CD4-positive, alpha-beta T cell treated with Interleukin-4 for 4 hours (primary cell): ENCODE data around the gene CFAP69.
"Not testable (repeated sequence)": the region's sequence is repeated elsewhere in the genome, so short reads cannot be mapped to it uniquely, and the experiment has no call there.

Experiments
- DNase-seq: peaks from one replicate; pipeline ENCODE4 v3.0.0-alpha.2; 2020

CFAP69 gene

DNA sequence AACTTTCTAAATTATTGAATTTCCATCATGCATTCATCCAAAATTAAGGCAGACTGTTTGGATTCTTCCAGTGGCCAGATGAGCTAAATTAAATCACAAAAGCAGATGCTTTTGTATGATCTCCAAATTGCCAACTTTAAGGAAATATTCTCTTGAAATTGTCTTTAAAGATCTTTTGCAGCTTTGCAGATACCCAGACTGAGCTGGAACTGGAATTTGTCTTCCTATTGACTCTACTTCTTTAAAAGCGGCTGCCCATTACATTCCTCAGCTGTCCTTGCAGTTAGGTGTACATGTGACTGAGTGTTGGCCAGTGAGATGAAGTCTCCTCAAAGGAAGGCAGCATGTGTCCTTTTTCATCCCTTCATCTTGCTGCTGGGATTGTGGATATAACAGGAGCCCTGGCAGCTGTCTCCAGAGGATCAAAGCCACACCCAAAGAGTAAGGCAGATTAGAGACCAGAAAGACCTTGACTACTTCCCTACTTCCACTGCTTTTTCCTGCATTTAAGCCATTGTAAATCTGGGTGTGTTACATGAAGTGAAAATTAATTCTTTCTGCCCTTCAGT lies 8.2 kb upstream of the CFAP69 start:
- DNase-seq, result no peak

DNA sequence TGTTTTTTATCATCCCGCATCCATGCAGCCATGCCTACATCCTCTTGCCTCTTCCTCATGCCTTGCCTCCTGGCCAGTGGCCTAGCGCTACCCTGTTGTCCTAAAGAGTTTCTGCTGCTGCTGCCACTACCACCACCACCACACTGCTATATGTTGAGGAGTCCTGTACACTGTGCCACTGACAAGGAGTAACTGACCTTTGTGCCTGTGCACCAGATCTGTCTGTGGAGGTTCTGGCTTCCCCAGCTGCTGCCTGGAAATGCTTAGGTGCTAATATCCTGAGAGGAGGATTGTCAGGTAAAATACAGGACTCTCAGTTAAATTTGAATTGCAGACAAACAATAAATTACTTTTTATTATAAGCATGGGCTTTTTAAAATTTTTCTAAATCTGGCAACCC lies 7.0 kb upstream of the CFAP69 start:
- no peak for DNase-seq

DNA sequence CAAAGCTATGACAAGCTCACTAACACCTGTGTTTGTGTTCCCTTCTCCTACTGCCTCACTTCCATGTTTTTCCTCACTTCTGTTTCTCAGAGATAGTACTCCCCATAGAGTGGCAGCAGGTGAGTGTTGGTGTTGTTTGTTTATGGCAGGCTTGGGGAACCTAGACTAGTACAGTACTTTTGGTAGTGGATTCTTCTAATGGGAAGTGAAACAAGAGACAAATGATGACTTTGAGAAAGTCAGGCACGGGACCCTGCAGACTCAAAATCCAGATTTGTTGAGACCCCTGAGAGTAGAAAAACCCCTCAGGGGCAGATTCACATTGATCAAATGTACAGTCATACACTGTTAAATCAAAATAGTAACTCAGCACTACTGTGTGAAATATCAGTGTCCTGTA lies 6.4 kb upstream of the CFAP69 start:
- no peak for DNase-seq

DNA sequence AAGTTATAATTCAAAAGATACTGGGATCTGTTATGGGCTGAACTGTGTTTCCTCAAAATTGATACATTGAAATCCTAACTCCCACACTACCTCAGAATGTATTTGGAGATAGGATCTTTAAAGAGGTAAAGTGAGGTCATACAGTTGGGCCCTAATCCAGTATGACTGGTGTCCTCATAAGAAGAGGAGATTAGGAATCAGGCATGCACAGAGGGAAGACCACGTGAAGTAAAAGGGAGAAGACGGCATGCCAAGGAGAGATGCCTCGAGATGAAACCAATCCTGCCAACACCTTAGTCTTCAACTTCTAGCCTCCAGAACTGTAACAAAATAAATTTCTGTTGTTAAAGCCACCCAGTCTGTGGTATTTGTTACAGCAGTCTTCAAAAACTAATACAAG lies 5.9 kb upstream of the CFAP69 start:
- no peak for DNase-seq

DNA sequence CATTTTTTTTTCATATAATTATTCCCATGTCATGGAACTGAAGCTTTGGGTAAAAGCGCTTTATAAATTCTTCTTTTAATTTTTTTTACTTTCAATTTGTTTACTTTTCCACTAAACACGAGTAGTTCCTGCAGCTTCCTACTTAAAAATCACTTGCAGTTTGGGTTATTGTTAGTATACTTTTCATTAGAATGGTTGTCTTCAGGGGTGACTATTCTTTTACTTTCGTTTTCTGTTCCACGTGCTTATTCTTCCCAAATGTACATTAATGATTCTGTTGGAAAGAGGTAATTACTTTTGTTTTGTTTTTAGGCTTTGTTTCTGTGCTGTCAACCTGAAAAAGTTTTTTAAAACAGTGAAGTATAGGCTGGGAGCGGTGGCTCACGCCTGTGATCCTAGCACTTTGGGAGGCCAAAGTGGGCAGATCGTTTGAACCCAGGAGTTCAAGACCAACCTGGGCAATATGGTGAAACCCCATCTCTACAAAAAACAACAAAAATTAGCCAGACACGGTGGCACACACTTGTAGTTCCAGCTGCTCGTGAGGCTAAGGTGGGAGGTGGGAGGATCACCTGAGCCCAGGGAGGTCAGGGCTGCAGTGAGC lies 5.2 kb upstream of the CFAP69 start:
- no peak for DNase-seq

DNA sequence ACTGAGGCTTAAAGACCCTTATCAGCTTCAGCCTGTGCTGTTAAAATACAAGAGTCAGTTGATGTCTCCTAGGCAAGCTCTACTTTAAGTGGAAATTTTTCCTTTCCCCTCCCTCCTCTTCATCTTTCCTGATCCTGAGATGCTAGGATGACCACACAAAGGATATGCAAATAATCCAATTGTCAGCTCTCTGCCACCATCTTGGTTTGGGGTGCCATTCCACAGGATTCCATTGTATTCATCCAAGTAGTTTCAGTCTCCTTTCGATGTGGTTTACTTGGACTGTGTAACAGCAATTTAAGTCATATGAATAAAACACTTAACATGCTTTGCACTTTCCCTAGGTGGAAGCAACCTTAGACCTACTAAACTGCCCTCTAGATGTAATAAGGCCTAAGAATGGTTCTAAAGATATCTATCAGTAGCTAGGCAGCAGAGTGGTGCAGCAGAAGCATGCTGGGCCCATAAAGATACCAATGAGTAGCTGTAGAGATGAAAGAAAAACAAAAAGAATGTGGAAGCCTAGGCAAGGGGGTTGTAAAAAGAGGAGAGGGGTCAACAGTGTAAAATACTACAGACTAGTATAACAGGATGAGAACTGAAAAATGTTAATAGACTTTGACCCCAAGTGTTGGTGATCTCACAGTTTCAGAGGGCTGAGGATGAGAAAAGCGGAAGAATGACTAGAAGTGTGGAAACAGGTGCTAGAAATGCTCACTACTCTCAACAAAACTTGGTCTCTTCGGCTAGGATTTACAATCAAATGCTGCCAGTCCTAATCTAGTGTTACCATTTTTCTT lies 2.4 kb upstream of the CFAP69 start:
- no peak for DNase-seq

DNA sequence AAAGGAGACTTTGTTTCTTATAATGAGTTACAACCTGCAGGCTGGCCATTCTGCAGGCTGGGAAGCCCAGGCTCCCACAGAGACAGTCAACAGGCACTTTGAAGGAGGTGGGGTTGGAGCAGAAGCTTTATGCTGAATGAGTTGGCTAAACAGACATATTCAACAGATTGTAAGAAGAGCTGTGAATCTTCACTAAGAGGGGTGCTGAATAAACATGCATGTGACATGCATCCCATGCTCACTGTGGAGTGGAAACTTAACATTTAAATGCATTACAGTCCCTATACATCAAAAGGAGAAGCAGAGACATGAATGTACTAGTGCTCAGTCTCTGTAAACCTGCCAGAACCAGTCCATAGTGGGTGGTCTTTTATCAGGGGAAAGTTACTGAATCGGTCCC lies 1.4 kb upstream of the CFAP69 start:
- no peak for DNase-seq

DNA sequence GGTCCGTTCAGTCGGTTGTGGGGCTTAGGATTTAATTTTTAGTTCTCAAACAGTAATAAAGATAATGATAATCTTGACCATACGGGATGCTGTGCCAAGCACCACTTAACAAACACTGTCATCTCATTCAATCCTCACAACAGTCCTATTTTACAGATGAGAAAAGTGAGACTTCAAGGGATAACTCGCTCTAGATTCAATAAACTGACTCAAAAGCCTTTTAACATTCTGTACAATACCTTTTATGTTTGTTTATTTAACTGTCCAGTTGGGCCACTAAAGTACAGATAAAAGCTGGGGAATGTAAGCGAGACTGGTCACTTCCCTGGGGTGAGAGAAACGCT lies 437 bp upstream of the CFAP69 start:
- DNase-seq, result no peak

DNA sequence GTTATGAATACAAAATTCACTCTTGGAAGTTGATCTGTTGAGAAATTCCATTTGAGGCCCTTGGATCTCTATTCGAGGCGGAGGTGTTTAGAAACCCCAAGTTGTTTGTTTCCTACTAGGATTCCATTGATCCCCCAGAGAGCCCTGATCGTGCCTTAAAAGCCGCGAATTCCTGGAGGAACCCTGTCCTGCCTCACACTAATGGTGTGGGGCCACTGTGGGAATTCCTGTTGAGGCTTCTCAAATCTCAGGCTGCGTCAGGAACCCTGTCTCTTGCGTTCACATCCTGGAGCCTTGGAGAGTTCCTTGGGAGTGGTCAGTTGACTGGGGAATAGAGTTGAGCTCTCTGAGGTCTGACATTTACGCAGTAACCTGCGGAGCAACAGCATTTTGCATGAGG lies 1.2 kb downstream of the CFAP69 start:
- no peak for DNase-seq

DNA sequence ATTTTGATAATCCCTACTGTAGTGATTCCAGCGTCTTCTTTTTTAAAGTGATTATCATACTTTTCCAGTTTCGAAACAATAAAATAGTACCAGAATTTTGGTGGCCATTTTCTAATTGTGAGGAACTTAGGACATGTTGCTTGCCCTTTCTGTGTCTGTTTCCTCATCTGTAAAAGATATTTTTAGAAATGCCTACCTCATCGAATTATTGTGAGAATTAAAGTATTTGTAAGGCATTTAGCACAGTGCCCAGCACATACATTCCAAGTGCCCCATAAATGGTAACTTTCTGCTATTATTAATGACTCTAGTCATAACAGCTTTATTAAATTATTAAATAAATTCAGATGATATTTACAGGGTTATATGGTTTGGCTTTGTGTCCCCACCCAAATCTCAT lies 3.7 kb downstream of the CFAP69 start:
- no peak for DNase-seq

DNA sequence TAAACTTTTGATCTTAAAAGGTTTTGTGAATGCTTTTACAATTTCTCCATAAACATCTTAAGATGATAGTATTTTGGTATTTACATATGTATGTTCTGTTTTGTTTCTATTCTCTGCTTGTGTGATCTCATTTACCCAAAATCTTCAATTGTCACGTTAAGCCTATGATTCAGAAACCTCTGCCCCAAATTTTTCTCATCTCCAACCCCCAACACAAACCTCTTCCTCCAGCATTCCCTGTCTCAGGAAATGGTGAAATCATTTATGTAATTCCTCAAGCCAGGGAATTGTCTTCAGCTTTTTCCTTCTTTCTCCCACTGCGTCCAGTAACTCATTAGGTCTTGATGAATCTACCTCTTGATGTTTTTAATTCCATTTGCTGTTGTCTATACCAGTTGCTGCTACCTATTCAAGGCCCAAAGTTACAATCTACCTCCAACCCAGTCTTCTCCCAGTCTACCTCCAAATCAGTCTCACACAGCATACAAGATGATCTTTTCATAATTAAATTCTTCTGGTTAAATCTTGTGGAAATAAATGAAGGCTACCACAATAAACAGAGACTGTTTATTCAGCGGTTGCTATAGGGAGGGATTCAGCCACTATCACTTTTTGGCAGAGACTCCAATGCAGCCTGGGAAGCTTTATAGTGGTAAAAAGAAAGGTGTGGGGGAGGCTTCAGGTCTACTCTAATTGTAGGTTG lies 5.8 kb downstream of the CFAP69 start:
- no peak for DNase-seq

DNA sequence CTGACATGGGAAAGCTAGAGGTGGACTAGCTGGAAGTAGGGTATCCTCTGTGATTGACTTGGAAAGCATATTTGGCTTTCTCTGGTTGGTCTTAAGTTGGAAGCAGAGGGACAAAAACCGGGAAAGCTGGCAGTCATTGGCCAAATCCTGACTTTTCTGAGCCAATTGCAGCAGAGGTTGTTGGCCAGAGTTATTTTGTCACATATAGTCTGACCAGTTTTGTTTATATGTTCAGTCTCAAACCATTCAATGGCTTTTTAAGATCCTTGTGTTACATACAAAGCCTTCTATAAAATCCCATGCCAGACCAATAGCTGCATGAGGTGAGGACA lies 6.3 kb downstream of the CFAP69 start:
- DNase-seq, result no peak

DNA sequence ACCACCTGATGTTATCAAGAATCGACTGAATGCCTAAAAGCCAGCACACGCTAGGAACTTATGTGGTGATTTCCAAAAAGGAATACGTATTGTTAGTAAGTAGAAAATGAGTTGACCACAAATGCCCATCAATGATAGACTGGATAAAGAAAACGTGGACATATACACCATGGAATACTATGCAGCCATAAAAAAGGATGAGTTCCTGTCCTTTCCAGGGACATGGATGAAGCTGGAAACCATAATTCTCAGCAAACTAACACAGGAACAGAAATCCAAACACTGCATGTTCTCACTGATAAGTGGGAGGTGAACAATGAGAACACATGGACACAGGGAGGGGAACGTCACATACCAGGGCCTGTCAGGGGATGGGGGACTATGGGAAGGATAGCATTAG lies 11.0 kb downstream of the CFAP69 start:
- DNase-seq, result not testable (repeated sequence)

DNA sequence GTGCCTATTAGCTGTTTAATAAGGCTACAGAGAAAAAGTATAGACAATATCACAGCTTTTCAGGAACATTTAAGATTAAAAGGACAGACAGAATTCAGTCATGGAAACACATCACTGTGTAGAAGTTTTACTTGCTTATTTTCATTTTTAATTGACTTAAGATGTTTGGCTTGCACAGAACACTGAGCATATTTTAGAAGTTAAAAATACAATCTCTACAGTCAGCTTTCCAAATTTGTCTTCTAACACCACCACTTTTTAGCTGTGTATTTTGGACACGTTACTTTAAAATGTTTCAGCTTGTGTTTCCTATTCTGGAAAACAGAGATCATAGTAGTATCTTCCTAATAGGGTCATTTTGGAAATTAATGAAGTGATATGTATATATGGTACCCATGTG lies 11.8 kb downstream of the CFAP69 start:
- no peak for DNase-seq

DNA sequence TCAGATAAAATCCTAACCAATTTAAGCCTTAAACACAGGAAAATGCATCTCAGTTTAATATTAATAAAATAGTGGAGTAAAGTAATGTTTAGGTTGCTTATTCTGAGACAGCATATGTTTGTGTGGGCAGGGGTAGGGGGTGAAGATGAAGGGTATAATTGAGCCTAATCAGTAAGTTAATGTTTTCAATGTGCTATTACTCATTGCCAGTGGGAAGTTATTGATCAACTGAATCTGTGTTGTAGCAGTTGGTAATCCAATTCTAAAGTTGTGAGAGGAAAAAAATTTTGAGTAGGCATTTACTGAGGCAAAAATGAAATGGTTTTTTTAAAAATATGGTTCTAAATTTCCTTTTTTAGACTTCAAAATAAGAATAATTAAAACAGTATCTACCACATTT lies 16.5 kb downstream of the CFAP69 start:
- no peak for DNase-seq

DNA sequence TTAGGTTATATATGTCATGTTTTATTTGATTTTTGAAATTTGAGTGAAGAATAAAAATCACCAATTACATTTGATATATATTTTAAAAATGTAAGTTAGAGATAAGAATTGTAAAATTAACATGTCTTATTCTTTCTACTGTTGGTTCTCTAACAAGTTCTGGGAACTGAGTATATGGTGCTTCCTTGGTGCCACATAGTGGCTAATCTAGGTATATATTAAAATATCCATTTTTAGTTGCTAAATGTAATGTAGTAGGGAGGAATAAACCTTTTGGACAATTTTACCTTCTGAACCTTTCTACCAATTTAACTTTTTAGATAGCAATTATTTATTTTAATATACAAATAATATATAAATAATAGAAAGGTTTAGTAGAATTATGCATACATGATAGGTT lies 17.5 kb downstream of the CFAP69 start:
- peak; percentile 11 for DNase-seq

DNA sequence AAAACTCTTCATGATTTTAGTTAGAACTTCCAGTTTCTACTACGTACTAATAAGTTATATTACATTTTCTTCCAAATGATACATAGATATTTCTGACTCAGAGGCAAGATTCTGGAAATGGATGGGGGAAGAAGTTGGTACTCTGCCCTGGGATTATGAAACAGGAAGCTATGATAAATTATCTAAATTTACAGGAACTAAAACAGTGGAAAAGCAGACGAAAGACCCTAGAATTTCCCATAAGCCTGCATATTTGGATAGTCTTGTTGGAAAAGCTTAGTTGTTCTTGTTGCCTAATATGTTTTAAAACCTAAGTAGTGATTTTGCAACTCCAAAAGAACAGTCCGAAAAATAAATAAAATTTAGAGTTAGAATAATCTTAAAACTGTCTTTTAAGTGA lies 21.8 kb downstream of the CFAP69 start:
- DNase-seq, result no peak

DNA sequence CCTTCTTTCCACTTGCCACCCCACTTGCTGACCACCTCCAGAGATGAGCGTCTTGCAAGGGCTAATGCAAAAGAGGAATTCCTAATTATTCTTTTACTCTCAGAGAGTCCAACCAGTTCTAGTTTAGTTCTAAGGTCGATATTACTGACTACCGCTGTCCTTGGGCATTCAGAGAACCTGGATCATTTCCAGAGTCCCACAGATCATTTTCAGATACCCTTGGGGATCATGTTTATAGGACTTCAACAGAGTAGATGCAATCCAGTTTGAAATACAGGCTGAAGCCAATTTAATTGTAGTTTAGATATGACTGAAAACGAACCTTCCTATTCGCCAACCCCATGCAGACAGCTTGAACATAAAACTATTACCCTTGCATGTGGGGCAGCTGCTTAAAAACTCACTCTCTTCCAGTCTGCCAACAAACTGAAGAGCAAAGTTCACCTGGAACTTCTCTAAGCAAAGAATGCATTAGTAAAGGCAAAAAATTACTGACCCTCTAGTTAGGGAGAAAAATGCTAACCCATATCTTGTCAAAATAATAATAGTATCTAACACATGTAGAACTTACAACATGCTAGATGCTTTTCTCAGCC lies 22.4 kb downstream of the CFAP69 start:
- DNase-seq, result no peak

DNA sequence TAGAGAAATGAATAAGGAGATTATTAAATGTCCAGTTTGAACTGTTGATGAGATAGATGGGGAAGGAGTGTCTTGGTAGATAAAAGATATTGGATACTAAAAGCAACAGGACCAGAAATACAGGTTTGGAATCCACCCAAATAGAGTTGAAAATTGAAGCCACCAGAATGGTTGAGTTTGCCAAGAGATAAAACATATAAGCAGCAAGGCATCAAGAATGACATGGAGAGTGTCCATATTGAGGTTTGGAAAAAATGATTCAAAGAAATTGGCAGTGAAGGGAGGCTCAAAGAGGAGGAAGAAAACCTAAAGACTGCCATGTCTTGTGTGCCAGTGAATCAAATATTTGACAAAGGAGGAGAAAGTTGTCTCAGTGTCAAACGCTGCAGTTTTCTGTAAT lies 24.2 kb downstream of the CFAP69 start:
- DNase-seq, result no peak

DNA sequence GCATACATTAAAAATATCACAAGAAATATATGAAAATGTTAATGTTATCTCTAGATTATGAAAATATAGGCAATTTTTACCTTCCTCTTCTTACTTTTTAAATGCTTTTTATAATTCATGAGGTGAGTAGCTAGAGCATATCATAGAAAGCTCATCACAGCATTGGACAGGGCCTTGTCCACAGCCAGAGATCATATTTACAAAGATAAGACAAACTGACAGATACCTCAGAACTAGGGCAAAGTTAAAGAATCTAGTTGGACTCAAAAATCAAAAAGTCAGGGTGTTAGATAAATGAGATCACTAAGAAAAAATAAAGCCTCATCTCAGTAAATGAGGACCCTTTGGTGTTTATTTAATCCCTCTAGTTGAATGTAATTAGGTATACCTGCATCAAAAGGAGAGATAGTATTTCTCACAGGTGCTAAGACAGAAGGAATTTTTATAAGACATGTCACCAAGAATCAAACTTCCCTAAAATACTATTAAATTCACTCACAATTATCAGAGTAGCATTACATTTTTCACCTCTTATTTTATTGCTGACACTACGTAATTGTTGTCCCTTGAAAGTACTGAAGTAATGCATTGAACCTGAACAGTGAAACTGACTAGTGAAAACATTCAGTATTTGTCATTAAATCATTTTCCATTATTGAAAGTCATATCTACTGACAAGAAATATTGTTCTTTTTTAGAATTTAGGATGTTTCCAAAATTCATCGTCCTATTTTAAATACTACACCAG lies 25.6 kb downstream of the CFAP69 start:
- DNase-seq, result no peak

DNA sequence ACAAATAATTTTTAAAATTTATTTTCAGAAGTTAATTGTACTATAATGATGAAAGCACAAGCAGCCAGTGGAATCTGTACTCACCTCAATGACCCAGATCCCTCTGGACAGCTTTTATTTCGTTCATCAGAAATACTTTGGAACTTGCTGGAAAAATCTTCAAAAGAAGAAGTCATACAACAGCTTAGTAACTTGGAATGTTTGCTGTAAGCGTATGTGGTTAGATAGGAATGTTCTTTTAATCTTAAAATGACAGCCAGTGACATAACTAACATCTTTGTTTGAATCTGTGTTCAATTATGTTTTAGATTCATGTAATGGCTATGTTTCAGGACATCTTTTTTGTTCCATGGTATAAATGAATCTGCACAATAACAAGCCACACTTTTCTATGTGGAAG lies 26.8 kb downstream of the CFAP69 start:
- no peak for DNase-seq

DNA sequence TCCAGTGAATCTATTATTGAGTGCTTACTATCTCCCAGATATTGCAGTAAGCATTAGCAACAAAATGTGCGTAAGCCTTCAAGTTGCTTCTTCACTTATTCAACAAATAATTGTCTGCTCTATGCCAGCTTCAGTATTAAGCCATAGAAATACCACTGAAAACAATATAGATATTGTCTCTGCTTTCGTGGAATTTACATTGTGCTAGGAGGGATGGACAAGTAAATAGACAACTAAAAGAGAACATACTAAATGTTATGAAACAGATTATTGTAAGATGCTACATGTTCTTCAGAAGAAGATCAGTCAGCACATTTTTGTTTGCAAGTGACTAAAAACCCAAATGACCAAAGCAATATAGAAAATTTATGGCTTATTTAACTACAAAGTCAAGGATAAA lies 27.3 kb downstream of the CFAP69 start:
- DNase-seq, result no peak

DNA sequence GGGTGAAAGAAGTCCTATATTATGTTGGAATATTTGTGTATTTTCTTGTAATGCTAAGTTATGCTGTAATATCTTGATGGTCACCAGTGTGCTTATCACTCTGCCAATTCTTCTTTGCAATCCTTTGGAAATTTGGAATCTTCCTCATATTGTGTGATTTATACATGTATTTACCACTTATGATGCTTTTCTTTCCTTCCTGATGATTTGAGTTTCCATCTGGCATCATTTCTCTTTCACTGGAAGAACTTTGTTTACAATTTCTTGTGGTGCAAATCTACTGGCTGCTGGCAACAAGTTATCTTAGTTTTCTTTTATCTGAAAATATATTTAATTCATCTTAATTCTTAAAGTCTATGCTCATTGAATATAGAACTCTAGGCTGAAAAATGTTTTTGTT lies 29.2 kb downstream of the CFAP69 start:
- DNase-seq, result no peak
